ENCODE measurements around the gene CBY3.

DNA sequence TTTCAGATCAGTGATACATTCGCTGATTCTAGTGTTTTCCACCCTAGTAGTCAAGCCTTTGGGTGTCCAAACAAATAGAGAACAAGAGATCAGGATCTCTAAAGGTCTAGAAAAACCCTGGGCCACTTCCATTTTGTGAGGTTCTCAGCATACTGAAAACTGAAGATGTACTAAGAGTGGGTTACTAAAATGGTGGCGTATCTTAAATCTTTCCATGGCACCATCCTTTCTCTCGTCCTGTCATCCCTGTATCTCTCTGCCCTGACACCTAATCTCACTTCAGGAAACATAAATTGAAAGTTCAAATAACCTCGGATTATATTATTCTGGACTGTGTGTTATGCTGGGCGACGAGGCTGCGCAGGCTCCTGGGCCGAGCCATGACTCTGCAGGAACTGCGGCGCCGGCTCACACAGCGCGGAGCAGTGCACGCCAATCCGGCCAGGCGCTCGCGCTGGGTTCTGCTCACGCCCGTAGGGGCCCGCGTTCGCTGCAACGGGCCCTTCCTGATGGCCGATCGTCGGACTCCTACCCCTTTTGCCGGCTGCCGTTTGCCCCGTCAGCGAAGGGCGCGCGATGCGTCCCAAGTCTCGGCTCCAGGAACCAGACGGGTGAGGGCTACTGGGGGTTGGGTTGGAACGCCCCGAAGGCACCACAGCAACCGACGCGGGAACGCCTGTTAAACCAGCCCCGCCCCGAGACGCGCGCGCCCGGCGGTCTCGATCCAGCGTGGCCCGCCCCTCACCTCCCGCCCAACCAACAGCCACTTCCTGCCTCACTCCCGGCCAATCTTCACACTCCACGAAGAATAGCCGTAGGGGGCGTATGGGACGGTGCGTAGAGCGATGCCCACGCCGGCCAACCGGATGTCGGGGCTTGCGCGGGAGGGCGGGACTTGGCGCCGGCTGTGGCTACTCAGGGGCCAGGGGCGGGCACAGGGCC, 17.4 kb upstream of the CBY3 start:
- TF ChIP-seq, protein P1, sequence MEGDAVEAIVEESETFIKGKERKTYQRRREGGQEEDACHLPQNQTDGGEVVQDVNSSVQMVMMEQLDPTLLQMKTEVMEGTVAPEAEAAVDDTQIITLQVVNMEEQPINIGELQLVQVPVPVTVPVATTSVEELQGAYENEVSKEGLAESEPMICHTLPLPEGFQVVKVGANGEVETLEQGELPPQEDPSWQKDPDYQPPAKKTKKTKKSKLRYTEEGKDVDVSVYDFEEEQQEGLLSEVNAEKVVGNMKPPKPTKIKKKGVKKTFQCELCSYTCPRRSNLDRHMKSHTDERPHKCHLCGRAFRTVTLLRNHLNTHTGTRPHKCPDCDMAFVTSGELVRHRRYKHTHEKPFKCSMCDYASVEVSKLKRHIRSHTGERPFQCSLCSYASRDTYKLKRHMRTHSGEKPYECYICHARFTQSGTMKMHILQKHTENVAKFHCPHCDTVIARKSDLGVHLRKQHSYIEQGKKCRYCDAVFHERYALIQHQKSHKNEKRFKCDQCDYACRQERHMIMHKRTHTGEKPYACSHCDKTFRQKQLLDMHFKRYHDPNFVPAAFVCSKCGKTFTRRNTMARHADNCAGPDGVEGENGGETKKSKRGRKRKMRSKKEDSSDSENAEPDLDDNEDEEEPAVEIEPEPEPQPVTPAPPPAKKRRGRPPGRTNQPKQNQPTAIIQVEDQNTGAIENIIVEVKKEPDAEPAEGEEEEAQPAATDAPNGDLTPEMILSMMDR (optimal IDR thresholded peaks at IDR 0.05 in 1 of 3, IDR thresholded peaks at IDR 0.05 in 1 of 3, conservative IDR thresholded peaks at IDR 0.05 in 1 of 3; ENCODE audit: extremely low read depth in 1 of 3, insufficient read depth in 2 of 3, low read length in 3 of 3), result no peak
- no peak for TF ChIP-seq EZH2 (IDR thresholded peaks at IDR 0.05; ENCODE audit: low read length)
